ENCODE results near the gene LDB3. TPM values are rescaled to one million over a fixed set of nuclear protein-coding genes. Genes with fewer than 3 reads are reported as not detected.

The LDB3 gene
- total RNA-seq, 1 donor from 2014 or later, result 0.46 TPM

DNA sequence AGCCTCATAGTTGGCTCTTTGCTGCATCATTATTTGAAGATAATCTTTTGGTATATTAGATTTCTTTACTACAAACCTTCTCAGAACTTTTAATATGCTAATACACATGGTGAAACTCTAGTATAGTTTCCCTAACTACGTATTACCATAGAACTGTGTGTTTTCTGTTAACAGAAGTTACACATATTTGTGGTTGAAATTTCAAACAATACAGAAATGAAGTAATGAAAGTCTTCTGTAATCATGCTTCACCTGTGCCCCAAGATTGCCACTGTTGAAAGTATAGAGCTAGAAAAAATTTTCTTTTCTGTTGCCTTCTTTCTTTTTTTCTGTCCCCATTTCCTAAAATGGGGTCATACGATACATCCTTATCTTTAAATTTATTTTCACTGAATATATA lies 97.2 kb downstream of the LDB3 start:
- Mint-ChIP-seq H3K36me3 (ENCODE audit: unreplicated experiment) (no peaks in the 10 kb centered on the region), H3K27ac (ENCODE audit: unreplicated experiment) (no peak overlapping the region), H3K4me3 (ENCODE audit: unreplicated experiment) (no peak overlapping the region), H3K4me1 (ENCODE audit: unreplicated experiment) (peaks cover 42% of the 10 kb centered on the region), H3K9me3 (ENCODE audit: unreplicated experiment) (no peaks in the 10 kb centered on the region), H3K27me3 (ENCODE audit: unreplicated experiment) (no peaks in the 10 kb centered on the region)
- DNase-seq (ENCODE audit: extremely low spot score, unreplicated experiment), result no peak
- TF ChIP-seq, protein P1, sequence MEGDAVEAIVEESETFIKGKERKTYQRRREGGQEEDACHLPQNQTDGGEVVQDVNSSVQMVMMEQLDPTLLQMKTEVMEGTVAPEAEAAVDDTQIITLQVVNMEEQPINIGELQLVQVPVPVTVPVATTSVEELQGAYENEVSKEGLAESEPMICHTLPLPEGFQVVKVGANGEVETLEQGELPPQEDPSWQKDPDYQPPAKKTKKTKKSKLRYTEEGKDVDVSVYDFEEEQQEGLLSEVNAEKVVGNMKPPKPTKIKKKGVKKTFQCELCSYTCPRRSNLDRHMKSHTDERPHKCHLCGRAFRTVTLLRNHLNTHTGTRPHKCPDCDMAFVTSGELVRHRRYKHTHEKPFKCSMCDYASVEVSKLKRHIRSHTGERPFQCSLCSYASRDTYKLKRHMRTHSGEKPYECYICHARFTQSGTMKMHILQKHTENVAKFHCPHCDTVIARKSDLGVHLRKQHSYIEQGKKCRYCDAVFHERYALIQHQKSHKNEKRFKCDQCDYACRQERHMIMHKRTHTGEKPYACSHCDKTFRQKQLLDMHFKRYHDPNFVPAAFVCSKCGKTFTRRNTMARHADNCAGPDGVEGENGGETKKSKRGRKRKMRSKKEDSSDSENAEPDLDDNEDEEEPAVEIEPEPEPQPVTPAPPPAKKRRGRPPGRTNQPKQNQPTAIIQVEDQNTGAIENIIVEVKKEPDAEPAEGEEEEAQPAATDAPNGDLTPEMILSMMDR (IDR thresholded peaks at IDR 0.05), result no peak

- Mint-ChIP-seq H3K36me3 (ENCODE audit: unreplicated experiment) (no peaks in the 10 kb centered on the region), H3K9me3 (ENCODE audit: unreplicated experiment) (no peaks in the 10 kb centered on the region), H3K27ac (ENCODE audit: unreplicated experiment) (no peak overlapping the region), H3K4me1 (ENCODE audit: unreplicated experiment) (peaks cover 50% of the 10 kb centered on the region), H3K4me3 (ENCODE audit: unreplicated experiment) (no peak overlapping the region), H3K27me3 (ENCODE audit: unreplicated experiment) (no peaks in the 10 kb centered on the region)
- TF ChIP-seq, protein P1 (IDR thresholded peaks at IDR 0.05), result no peak
- DNase-seq (ENCODE audit: extremely low spot score, unreplicated experiment), result no peak
These were observed 100.2 kb downstream of the LDB3 start for GRCh38 chr10:86768412-86769062.

DNA sequence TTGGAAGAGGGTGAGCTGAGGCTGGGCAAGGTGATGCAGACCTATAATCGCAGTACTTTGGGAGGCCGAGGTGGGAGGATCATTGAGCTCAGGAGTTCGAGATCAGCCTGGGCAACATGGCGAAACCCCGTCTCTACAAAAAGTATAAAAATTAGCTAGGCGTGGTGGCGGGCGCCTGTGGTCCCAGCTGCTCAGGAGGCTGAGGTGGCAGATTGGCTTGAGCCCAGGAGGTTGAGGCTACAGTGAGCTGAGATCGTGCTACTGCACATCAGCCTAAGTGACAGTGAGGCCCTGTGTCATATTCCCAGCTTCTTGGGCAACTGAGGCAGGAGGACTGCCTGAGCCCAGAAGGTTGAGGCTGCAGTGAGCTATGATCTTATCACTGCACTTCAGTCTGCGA lies 101.7 kb downstream of the LDB3 start:
- TF ChIP-seq, protein P1 (IDR thresholded peaks at IDR 0.05), result no peak
- no peak overlapping the region for H3K27ac Mint-ChIP-seq (ENCODE audit: unreplicated experiment)
- no peak overlapping the region for H3K4me3 Mint-ChIP-seq (ENCODE audit: unreplicated experiment)
- no peaks in the 10 kb centered on the region for H3K36me3 Mint-ChIP-seq (ENCODE audit: unreplicated experiment)
- H3K9me3 Mint-ChIP-seq (ENCODE audit: unreplicated experiment), result no peaks in the 10 kb centered on the region
- H3K4me1 Mint-ChIP-seq (ENCODE audit: unreplicated experiment), result peaks cover 52% of the 10 kb centered on the region
- H3K27me3 Mint-ChIP-seq (ENCODE audit: unreplicated experiment), result no peaks in the 10 kb centered on the region
- DNase-seq (ENCODE audit: extremely low spot score, unreplicated experiment), result no peak

GRCh38 chr10:86770412-86770960 lies 102.2 kb downstream of the LDB3 start:
- no peaks in the 10 kb centered on the region for H3K27me3 Mint-ChIP-seq (ENCODE audit: unreplicated experiment)
- no peaks in the 10 kb centered on the region for H3K9me3 Mint-ChIP-seq (ENCODE audit: unreplicated experiment)
- TF ChIP-seq, protein P1 (IDR thresholded peaks at IDR 0.05), result no peak
- DNase-seq (ENCODE audit: extremely low spot score, unreplicated experiment), result no peak
- H3K4me1 Mint-ChIP-seq (ENCODE audit: unreplicated experiment), result peaks cover 55% of the 10 kb centered on the region
- H3K4me3 Mint-ChIP-seq (ENCODE audit: unreplicated experiment), result no peak overlapping the region
- no peak overlapping the region for H3K27ac Mint-ChIP-seq (ENCODE audit: unreplicated experiment)
- H3K36me3 Mint-ChIP-seq (ENCODE audit: unreplicated experiment), result no peaks in the 10 kb centered on the region

- Mint-ChIP-seq H3K36me3 (ENCODE audit: unreplicated experiment) (peaks cover 3% of the 10 kb centered on the region), H3K4me3 (ENCODE audit: unreplicated experiment) (no peak overlapping the region), H3K9me3 (ENCODE audit: unreplicated experiment) (no peaks in the 10 kb centered on the region), H3K27me3 (ENCODE audit: unreplicated experiment) (no peaks in the 10 kb centered on the region), H3K4me1 (ENCODE audit: unreplicated experiment) (peaks cover 54% of the 10 kb centered on the region), H3K27ac (ENCODE audit: unreplicated experiment) (no peak overlapping the region)
- no peak for DNase-seq (ENCODE audit: extremely low spot score, unreplicated experiment)
- TF ChIP-seq, protein P1 (IDR thresholded peaks at IDR 0.05), result no peak
These were observed 105.2 kb downstream of the LDB3 start for GRCh38 chr10:86773498-86773897.

Data from osteocyte (in vitro differentiated cells).